HG03575 (cell line): ENCODE data around the gene CDK19.
"Not testable (repeated sequence)": the region's sequence is repeated elsewhere in the genome, so short reads cannot be mapped to it uniquely, and the experiment has no call there.

Experiments
- ATAC-seq: cut with Tn5 transposase; IDR thresholded peaks from one replicate; pipeline ENCODE4 v1.9.1; 2021; ENCODE audit not compliant: unreplicated experiment, insufficient number of reproducible peaks, low FRiP score; ENCODE audit errors: extremely low read depth

The CDK19 gene

GRCh38 chr6:110614586-110614985 lies 200.7 kb downstream of the CDK19 start:
- ATAC-seq = no peak

- no peak for ATAC-seq
These were observed 201.2 kb downstream of the CDK19 start for GRCh38 chr6:110614106-110614505.

GRCh38 chr6:110613356-110613755 lies 201.9 kb downstream of the CDK19 start:
- no peak for ATAC-seq

- ATAC-seq = no peak
These were observed 203.0 kb downstream of the CDK19 start for GRCh38 chr6:110612298-110612697.

- ATAC-seq = no peak
These were observed 206.2 kb downstream of the CDK19 start for GRCh38 chr6:110609101-110609500.

- no peak for ATAC-seq
These were observed 207.1 kb downstream of the CDK19 start for GRCh38 chr6:110608151-110608550.

- no peak for ATAC-seq
These were observed 209.1 kb downstream of the CDK19 start for GRCh38 chr6:110606151-110606550.

GRCh38 chr6:110600640-110601039 lies 214.6 kb downstream of the CDK19 start:
- ATAC-seq = not testable (repeated sequence)

- no peak for ATAC-seq
These were observed 217.5 kb downstream of the CDK19 start for GRCh38 chr6:110597761-110598160.

- ATAC-seq = no peak
These were observed 218.9 kb downstream of the CDK19 start for GRCh38 chr6:110596354-110596753.

- no peak for ATAC-seq
These were observed 220.2 kb downstream of the CDK19 start for GRCh38 chr6:110595112-110595511.

- no peak for ATAC-seq
These were observed 221.6 kb downstream of the CDK19 start for GRCh38 chr6:110593637-110594036.

- ATAC-seq = no peak
These were observed 222.5 kb downstream of the CDK19 start for GRCh38 chr6:110592765-110593164.

GRCh38 chr6:110590821-110591351 lies 224.4 kb downstream of the CDK19 start:
- no peak for ATAC-seq

GRCh38 chr6:110589865-110590513 lies 225.3 kb downstream of the CDK19 start:
- peak; percentile 59 for ATAC-seq

GRCh38 chr6:110587328-110587727 lies 227.9 kb downstream of the CDK19 start:
- ATAC-seq = no peak

GRCh38 chr6:110581679-110582078 lies 233.6 kb downstream of the CDK19 start:
- ATAC-seq = no peak

GRCh38 chr6:110577596-110578167 lies 237.6 kb downstream of the CDK19 start:
- ATAC-seq = not testable (repeated sequence)

- no peak for ATAC-seq
These were observed 239.3 kb downstream of the CDK19 start for GRCh38 chr6:110575925-110576463.

GRCh38 chr6:110574817-110575216 lies 240.5 kb downstream of the CDK19 start:
- ATAC-seq = no peak
